K562 (cell line): ENCODE results near the gene MBD2. TPM values are rescaled to one million over a fixed set of nuclear protein-coding genes. Genes with fewer than 3 reads are reported as not detected.

Experiments
- RAD21 ChIP-seq, 2 experiments: fragments of 250-450 bp in 1 of 2; fragments of 450-650 bp in 1 of 2; sonication (Bioruptor Pico) in 1 of 2; formaldehyde crosslinking in 1 of 2; IDR thresholded peaks in 1 of 2; conservative IDR thresholded peaks in 1 of 2; 2 replicates each; pipeline versions ENCODE4 v1.4.0 to v1.8.0; 2020 to 2022; ENCODE audit warnings: mild to moderate bottlenecking in 2 of 2, moderate library complexity in 1 of 2
- SAP30 ChIP-seq: fragments of 200-600 bp; sonication (generic); IDR thresholded peaks from 2 replicates; pipeline ENCODE4 v1.6.1; 2012; ENCODE audit warnings: borderline replicate concordance, low read depth, mild to moderate bottlenecking, moderate library complexity, low read length, control low read depth, inconsistent platforms; ENCODE audit not compliant: insufficient read depth, poor library complexity, severe bottlenecking
- ZHX1 ChIP-seq: fragments of 150-350 bp; conservative IDR thresholded peaks from 2 replicates; pipeline ENCODE4 v1.6.1; 2014; ENCODE audit warnings: low read length
- ZNF398 ChIP-seq: fragments of 250-450 bp; sonication (Bioruptor Pico); IDR thresholded peaks from 2 replicates; pipeline ENCODE4 v1.8.0; 2021; ENCODE audit warnings: moderate library complexity, mild to moderate bottlenecking, inconsistent platforms
- ZNF609 ChIP-seq: sonication (generic); formaldehyde crosslinking; IDR thresholded peaks from 2 replicates; pipeline ENCODE4 v1.8.1; 2023; ENCODE audit warnings: missing genetic modification reagents, mild to moderate bottlenecking, borderline replicate concordance
- polyA plus RNA-seq, 8 experiments: library from polyadenylated mRNA; depleted of rRNA in 4 of 8; stranded (reverse) in 5 of 8; unstranded in 3 of 8; fragments of >200 nt; fragmentation: Nextera tagmentation in 2 of 8; fragmentation: Illumina TruSeq in 1 of 8; extraction: Ambion mirVana in 2 of 8; extraction: Trizol in 1 of 8; gene quantifications; 2 replicates each; pipeline versions ENCODE4 v1.2.1 to v1.2.3, GENCODE V29; 2011 to 2014; ENCODE audit warnings: inconsistent platforms in 1 of 8, missing spikeins in 1 of 8
- total RNA-seq, 7 experiments: library from RNA; depleted of rRNA in 6 of 7; stranded (reverse); fragments of >200 nt in 6 of 7; fragmentation: Illumina TruSeq in 2 of 7; extraction: Trizol in 2 of 7; gene quantifications; 2 replicates each; pipeline versions ENCODE4 v1.2.1 to v1.2.3, GENCODE V29; 2011 to 2021; ENCODE audit warnings: low replicate concordance in 1 of 7

MBD2 gene
- total and polyA plus RNA-seq, 9 of the 15 experiments (the other 6 are each of a cell fraction or from before 2014, with no cell fraction given): 4.4 to 40.2 (median 13.9) TPM

GRCh38 chr18:54127759-54128378 lies 96.6 kb downstream of the MBD2 start (continued):
- TF ChIP-seq ZHX1 (no peak), ZNF609 (no peak), SAP30 (no peak), RAD21 (CRISPR knock-in tag; conservative IDR thresholded peaks at IDR 0.05 in 1 of 2, IDR thresholded peaks at IDR 0.05 in 1 of 2) (peak; percentile 65 to 68), ZNF398 (CRISPR knock-in tag) (no peak)
